Posterior cingulate gyrus (tissue), 11 donors: Measurements from ENCODE around the gene IGF1.

ENCODE experiments used
- DNase-seq, 10 donors: peaks; one replicate each; pipeline versions ENCODE4 v3.0.0 to v3.0.0-alpha.2; 2020 to 2021; ENCODE audit warnings: mixed read lengths in 3 of 10
- intact Hi-C: fragments of 100-400 bp; cut with DNase I; formaldehyde crosslinking; loops from one replicate; pipeline ENCODE4 v1.15.1; 2023

Gene IGF1

DNA sequence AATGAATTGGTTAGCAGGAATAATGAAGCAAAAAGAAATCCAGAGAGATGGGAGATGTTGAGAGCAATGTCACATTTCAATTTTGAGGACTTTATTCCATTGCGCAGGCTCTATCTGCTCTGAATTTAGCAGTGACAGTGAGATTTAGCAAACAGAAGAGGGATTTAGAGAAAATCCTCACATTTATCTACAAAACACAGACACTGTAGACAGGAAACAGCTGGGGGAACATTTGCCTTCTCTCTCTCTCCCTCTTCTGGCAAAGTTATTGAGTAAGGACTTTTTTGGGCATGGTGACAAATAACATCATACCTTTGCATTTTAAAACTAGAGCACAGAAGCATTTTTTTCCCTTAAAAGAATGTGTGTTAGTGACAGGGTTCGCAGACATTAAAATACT, at the start of gene IGF1:
Gene IGF1 (minus strand): TSS at position 158 of the 400 bp plus-strand sequence. CDS start 182 bp downstream, outside the sequence.
- no peak for DNase-seq
- intact Hi-C loops = loop anchor here (5.0 to 10.0 kb wide), 2 partner anchors 386 to 538 kb away; no protein-coding TSS in a partner anchor

DNA sequence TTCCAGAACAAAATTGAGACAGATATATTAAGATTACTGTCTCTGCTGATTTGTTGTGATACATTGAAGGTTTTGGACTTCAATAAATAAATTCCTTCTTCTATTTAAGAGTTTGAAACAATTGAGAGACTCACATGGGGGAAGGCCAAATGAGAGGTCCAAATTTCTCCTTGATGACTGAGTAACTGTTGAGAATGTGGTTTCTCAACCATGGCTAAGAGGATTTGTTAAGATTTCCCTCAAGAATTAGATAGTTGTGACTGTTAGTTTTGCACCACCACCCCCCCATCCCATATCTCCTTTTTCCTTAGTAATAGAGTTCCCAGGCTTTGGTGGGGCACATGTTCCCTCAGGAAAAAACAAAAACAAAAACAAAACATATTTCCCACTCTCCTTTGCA, 47.7 kb upstream of the IGF1 start:
- DNase-seq = no peak
- intact Hi-C loops = no loop called here

DNA sequence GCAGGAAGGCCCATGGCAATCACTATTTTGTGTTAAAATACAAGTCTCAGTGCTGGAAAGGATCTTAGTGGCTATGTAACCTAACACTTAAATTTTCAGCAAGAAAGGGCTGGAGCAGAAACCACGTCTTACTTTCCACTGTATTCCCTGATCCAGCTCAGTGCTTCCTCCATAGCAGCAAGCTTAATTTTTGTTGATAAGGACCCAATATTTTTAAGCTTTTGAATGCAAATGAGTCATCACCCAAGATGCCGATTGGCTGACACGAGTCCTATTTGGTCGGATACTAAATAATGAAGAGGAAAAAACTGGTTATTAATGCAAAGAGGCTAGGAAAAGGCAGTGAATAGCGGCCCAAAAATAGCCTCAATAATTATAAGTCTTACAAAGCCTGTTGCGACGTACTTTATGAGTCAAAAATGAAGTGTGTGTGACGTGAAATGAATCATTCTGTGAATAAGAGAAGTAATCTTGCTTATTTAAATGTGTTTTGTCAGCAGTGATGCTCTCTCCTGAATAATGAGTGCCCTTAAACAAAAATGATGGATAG, 46.9 kb upstream of the IGF1 start:
- DNase-seq = no peak
- intact Hi-C loops = no loop called here

DNA sequence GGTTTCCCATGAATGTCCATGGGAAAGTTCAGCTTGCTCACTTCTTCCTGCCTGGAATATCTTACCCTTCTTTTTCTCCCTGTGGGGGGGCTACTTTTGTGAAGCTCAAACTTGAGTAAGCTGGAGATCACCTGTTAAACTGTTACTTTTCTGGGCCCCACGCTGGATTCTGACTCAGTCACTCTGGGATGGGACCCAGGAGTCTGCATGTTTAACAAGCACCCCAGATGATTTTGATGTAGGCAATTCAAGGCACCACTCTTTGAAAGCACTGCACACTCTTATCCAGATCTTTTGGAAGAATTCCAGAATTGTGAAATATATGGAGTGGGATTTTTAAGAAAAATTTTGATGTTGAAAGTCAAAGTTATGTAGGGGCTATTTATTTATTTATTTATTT, 46.3 kb upstream of the IGF1 start:
- intact Hi-C loops = no loop called here
- no peak for DNase-seq

DNA sequence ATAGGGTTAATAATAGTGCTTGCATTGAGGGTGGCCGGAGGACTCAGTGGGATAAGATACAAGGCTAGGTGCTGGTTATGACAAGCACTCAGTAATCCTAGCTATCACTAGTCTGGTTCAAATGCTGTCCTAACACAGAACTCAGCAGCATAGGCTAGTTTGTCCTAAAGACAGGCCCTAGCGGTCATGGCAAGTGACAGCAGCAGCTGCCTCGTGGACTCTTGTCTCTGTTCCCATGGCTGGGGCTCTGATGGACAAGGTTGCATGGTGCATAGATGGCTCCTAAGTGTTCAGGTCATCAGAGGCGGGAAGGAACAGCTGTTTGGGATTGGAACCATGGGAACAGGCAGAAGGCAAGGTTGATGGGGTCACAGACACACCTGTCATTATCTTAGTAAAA, 42.4 kb upstream of the IGF1 start:
- intact Hi-C loops = no loop called here
- no peak for DNase-seq

DNA sequence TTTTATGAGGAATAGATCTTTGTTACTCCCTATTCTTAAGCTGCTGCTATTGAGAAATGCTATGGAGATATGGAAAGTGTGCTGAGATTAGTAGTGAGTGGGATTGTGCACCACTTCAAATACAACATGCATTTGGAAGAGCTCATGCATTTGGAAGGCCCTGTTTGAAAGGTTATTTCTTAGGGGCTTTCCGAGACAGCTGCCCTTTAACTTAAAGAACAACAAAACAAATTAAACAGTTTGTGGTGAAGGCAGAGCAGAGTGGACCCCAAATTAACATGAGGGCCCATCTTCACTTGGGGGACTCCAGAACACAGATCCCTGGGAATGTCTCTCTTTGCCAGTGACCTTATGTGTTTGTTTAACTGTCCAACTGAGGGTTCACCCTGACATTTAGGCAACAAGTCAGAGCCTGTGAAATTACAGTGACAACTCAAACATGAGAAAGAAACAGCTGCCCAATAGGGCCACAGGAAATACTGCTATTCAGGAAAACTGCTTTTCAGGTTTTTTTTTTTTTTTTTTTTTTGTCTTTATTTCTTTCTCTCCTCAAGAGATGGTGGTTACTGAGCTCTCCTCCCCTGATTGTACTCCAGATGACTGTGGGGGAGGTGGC, 41.4 kb upstream of the IGF1 start:
- intact Hi-C loops = no loop called here
- DNase-seq = no peak

DNA sequence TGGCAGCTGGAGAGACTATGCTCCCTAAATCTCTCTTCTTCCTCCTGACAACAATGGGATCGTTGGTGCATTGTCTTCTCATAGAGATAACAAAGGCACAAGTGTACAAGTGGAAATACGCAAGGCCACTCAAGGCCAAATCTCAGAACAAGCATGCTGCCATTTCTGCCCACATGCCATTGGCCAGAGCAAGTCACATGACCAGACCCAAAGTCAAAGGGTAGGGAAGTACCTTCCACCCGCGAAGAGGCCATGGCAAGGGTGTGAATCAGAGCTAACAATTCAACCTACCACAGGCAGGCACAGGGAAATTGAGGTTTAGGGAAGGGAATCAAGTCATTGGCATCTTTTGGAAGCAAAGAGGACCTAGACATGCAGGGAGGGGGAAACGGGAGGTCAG, 38.5 kb upstream of the IGF1 start:
- intact Hi-C loops = no loop called here
- no peak for DNase-seq

DNA sequence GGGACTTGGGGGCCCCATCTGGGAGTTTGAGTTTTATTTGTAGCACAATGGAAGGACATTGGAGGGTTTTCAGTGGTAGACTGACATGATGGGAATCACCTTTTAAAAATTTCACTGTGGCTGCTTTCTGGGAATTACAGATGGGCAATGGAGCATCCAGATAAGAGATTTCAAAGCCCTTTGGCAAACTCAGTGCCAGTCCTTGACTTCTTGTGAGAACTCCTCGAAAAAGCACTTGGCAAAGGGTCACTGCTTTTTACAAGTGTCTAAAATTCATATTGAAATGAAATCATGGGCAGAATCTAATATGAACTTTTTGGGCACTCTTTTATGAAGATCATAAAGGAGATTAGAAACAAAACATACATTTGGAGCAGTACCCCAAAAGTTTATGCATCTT, 34.3 kb upstream of the IGF1 start:
- intact Hi-C loops = no loop called here
- no peak for DNase-seq

DNA sequence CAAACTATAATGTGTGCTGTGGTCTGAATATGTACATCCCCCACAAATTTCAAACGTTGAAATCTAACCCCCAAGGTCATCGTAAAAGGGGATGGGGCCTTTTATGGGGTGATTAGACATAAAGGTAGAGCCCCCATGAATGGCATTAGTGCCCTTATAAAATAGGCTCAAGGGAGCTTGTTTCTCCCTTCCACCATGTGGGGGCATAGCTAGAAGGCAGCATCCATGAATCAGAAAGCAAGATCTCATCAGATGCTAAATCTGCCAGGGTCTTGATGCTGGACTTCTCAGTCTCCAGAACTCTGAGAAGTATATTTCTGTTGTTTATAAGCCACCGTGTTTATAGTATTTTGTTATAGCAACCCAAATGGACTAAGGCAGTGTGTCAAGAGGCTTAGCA, 33.4 kb upstream of the IGF1 start:
- no peak for DNase-seq
- intact Hi-C loops = no loop called here

DNA sequence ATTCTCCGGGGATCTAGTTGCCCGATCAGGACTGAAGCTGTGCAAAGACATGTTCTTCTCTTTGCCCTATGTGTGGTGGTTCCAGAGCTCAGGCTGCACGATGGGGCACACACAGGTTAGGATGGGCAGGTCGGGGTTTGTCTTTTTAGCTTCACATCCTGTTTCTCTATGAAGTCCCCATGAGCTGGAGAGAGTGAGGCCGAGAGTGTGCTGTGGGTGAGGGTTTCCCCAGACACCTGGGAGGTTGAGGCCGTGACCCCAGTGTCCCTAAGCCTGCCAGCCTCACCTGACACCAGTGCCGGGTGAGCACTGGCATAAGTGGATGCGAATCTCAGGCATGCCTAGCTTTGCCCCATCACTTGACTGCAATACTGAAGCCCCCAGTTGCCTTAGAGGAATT, 32.9 kb upstream of the IGF1 start:
- DNase-seq = peak in 1 of 10 donors; percentile 73
- intact Hi-C loops = no loop called here

DNA sequence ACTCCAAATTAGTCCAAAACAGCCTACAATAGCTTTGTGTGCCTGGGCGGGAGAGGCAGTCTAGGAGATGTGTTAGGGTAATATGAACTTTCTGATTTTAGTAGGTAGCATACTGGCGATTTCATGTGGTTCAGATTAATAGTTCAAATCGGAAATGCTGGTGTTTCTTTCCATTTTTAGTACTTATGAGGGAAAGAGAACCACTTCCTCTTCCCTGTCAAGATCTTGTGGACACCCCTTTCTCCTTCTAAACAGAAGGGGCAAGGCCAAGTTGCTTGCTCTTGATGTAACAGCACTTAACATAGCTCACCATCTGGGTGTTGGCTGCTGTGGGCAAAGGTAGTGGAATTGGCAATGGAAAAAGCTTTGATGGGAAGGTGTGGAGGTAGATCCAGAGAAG, 32.2 kb upstream of the IGF1 start:
- DNase-seq = no peak
- intact Hi-C loops = no loop called here

DNA sequence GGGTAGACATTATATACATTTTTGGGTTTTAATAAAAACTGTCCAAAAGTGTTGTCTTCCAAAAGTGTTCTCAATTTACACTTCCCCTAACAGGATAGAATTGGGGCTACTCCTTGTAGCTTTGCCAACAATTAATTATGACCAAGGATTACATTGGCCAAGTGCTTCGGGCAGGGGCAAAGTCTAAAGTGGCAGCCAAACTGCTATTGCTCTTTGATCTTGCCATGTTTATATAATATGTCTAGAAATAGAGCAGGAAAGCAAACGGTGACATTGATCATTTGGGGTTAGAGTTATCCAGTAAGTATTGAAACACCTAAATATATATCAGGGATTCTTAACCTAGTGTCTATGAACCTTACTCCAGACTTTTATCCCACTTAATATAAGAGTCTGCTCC, 31.2 kb upstream of the IGF1 start:
- no peak for DNase-seq
- intact Hi-C loops = no loop called here

DNA sequence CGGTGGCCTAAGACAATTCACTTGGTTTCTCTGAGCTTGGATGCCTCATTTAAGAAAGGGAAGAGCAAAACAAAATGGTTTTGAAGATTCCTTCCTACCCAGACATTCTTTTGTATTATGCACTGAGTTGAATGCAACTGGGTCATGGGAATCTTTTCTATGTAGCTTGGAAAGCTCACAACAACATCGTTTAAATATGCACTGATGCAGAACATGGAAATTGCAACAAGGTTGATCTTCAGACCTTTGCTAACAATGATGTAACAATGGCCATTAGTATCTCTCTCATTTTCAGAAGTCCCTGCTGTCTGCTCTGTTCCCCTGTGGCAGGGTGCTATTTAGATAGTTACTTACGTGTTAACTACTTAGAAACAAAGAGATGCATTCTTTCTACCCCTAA, 30.1 kb upstream of the IGF1 start:
- DNase-seq = no peak
- intact Hi-C loops = no loop called here

DNA sequence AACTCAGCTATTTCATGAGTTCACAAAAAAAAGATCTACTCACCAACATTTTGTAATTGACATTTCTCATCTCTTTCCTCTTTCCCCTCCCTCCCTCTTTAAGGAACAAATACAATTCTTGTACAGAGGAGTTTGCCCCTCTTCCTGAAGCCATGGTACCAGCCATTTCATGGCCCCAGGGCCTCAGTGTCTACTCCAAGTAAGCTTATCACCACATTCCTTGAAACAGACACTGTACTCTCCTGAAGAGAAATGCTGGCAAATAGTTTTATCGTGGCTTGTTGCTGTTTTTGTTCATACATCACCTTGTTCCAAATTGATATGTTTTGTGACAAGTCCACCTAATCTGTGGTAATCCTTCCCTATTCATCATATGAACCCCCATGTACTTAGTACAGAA, 29.7 kb upstream of the IGF1 start:
- no peak for DNase-seq
- intact Hi-C loops = no loop called here

DNA sequence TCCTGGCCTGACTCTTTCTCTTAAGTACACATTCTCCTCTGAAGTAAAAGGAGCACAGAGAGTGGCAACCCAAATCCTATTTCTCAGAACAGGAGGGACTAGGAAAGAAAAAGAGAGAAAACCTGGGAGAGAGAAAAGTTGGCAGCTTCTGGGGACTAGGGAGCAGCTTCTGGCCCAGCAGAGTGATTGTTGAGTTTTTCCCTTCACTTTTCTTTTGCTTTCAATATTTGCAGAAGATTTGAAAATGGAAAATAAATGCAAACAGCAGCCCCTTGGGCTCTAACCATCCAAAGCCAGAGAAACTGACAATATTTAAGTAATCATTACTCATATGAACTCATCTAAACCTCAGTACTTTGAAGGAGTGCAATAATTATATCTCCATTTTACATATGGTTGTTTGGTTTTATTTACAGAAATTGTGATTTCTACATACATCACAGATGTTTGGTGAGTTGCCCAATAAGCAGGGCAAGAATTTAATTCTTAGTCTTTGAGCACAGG, 28.8 kb upstream of the IGF1 start:
- DNase-seq = no peak
- intact Hi-C loops = no loop called here

DNA sequence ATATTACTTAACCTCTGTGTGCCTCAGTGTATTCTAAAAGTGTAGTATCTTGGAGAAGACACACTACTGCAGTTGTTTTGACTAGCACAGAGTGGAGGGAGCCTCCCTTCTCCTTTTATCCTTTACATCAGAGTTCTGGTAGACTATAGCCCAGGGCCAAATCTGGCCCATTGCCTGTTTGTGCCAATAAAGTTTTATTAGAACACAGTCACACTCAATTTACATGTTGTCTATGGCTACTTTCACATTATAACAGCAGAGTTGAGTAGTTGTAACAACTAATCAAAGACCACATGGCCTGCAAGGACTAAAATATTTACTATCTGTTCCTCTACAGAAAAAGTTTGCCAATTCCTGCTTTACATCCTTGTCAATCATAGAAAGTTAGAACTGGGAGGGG, 27.7 kb upstream of the IGF1 start:
- intact Hi-C loops = no loop called here
- no peak for DNase-seq

DNA sequence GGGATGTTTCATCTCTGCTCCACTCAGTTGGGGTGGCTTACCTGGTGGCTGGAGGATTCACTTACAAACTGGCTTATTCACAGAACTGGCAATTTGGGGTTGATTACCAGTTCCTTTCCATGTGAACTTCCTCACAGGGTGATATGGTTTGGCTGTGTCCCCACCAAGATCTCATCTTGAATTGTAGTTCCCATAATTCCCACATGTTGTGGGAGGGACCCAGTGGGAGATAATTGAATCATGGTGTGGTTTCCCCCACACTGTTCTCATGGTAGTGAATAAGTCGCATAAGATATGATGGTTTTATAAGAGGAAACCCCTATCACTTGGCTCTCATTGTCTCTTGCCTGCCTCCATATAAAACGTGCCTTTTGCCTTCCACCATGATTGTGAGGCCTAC, 26.9 kb upstream of the IGF1 start:
- DNase-seq = no peak
- intact Hi-C loops = no loop called here

DNA sequence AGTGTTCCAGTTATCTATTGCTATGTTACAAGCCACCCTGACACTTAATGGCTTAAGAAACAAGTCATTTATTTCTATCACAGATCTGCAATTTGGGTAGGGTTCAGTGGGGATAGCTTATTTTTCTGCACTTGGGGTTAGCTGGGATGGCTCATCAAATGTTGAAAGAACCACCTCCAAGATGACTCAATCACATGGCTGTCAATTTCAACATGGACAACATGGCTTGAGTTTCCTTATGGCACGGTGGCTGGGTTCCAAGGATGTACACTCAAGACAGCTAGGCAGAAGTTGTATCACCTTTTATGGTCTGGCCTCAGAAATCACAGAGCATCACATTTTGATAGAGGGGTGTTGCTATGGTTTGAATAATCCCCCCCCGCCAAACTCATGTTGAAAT, 24.5 kb upstream of the IGF1 start:
- DNase-seq = no peak
- intact Hi-C loops = no loop called here

DNA sequence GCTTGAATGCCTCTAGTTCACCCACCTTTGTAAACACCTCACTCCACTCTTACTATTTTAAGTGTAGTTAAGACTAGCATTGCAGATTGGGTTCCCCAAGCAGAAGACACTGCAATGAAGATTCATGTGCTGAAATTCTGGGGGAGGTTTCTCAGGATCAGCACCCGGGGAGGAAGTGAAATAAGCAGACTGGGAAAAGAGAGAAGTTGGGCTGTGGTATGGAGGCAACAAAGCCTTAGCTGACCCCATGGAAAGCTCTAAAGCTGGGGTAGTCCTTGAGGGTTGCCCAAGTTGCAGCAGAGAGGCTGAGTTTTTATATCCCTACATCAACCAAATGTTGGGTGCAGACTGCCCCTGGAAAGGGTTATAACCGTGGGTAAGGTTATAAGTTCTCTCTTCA, 23.9 kb upstream of the IGF1 start:
- intact Hi-C loops = no loop called here
- peak in 1 of 10 donors; percentile 3 for DNase-seq

DNA sequence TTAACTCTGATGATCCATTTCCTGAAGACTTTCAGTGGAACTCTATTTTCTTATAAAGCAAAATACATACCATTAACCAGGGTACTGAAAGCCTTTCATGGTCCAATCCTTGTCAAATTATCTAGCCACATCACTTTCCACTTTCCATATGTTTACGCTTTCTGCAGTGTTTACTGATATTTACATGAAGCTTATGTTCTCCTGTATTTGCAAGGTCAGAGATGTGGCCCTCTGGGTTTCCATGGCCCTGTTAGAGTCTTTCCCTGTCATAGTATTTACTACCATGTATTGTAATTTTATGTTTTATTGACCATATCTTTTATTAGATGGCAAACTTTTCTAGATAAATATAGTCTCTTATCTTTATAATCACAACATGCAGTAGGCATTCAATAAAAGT, 23.5 kb upstream of the IGF1 start:
- intact Hi-C loops = no loop called here
- no peak for DNase-seq

DNA sequence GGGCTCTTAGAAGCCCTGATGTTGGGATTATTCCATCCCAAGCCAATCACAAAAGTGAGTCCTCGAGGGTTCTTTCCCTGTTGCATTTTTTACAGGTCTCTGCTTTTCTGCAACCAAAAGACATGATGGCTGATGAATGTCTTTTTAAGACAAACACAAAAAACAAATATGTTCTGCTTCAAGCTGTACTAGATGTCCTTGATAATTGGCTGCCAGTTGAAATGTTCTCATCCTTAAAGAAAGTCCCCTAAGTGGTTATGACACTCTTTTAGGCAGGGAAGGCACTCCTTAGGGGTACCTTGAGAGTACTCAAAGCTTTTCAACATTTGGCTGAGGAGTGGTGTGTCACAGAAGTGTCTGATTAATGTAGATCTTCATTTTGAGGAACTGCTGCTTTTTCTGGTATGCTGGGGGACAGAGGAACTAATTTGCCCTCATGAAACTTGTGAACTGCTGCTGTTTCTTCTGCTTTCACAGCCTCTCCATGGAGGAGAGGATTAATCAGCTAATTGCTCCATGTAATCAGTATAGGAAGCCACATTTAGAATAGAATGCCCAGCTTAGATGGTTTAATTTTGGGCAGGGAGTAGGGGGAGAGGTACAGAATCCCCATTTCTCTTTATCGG, 22.8 kb upstream of the IGF1 start:
- DNase-seq = no peak
- intact Hi-C loops = no loop called here

DNA sequence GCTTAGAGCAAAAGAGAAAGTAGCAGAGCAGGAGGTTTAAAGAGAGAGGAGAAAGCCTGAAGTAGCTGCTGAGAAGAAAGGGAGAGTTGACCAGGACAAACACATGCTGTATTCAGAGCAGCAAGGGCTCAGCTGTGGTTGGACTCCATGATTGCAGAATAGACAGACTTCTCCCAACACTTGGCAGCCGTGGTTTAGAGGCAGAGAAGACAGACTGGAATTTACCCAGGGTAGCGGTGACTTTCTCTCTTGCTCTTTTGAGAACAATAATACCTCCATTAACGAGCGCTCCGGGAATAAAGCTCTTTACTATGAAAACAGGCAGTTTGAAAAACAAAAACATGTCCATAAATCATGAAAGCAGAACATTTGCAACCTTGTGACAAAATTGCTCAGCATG, 21.4 kb upstream of the IGF1 start:
- intact Hi-C loops = no loop called here
- DNase-seq = no peak
